ENCODE data around the gene CEP95.
A peak's percentile ranks its signal among the peaks of the same experiment; 100 is the strongest.
"Not testable (repeated sequence)": the region's sequence is repeated elsewhere in the genome, so short reads cannot be mapped to it uniquely, and the experiment has no call there.

CEP95 gene

GRCh38 chr17:64506576-64507412, at the start of gene CEP95:
TSS of gene CEP95 (plus strand) at chr17:64506977. CDS start at chr17:64507098, 121 bp downstream.
- peak; percentile 96 for DNase-seq

GRCh38 chr17:64457156-64457555, 49.6 kb upstream of the CEP95 start:
- DNase-seq, result no peak

GRCh38 chr17:64458756-64459155, 48.0 kb upstream of the CEP95 start:
- no peak for DNase-seq

- DNase-seq, result no peak
Observed at GRCh38 chr17:64459284-64459747, 47.5 kb upstream of the CEP95 start.

GRCh38 chr17:64459818-64460217, 47.0 kb upstream of the CEP95 start:
- DNase-seq, result not testable (repeated sequence)

- DNase-seq, result no peak
Observed at GRCh38 chr17:64460955-64461354, 45.8 kb upstream of the CEP95 start.

- DNase-seq, result no peak
Observed at GRCh38 chr17:64461788-64462187, 45.0 kb upstream of the CEP95 start.

GRCh38 chr17:64466019-64466735, 40.6 kb upstream of the CEP95 start:
- DNase-seq, result no peak

- not testable (repeated sequence) for DNase-seq
Observed at GRCh38 chr17:64466834-64467233, 39.9 kb upstream of the CEP95 start.

- DNase-seq, result no peak
Observed at GRCh38 chr17:64470625-64471024, 36.2 kb upstream of the CEP95 start.

GRCh38 chr17:64471440-64471839, 35.3 kb upstream of the CEP95 start:
- DNase-seq, result no peak

GRCh38 chr17:64472564-64472963, 34.2 kb upstream of the CEP95 start:
- no peak for DNase-seq

GRCh38 chr17:64477849-64478248, 28.9 kb upstream of the CEP95 start:
- DNase-seq, result no peak

- no peak for DNase-seq
Observed at GRCh38 chr17:64480951-64481350, 25.8 kb upstream of the CEP95 start.

- no peak for DNase-seq
Observed at GRCh38 chr17:64484380-64484779, 22.4 kb upstream of the CEP95 start.

- DNase-seq, result no peak
Observed at GRCh38 chr17:64488301-64488700, 18.5 kb upstream of the CEP95 start.

- no peak for DNase-seq
Observed at GRCh38 chr17:64491034-64491860, 15.5 kb upstream of the CEP95 start.

- DNase-seq, result no peak
Observed at GRCh38 chr17:64491994-64492393, 14.8 kb upstream of the CEP95 start.

GRCh38 chr17:64492481-64493109, 14.2 kb upstream of the CEP95 start:
- no peak for DNase-seq

GRCh38 chr17:64494121-64494520, 12.7 kb upstream of the CEP95 start:
- DNase-seq, result no peak

GRCh38 chr17:64495300-64495699, 11.5 kb upstream of the CEP95 start:
- not testable (repeated sequence) for DNase-seq

GRCh38 chr17:64496348-64496785, 10.4 kb upstream of the CEP95 start:
- DNase-seq, result no peak

All from NCI-H446 treated with DMSO at 0.1 percent for 48 hours (cell line).